BE2C (cell line): ENCODE data around the gene SPIRE2.

ENCODE experiments used
- DNase-seq: peaks from one replicate; pipeline ENCODE4 v3.0.0-alpha.2; 2020
- H3K27me3 ChIP-seq: fragments of 250-450 bp; sonication (Bioruptor Pico); 2 replicates; pipeline ENCODE4 v1.5.1; 2020; ENCODE audit warnings: mild to moderate bottlenecking
- H3K36me3 ChIP-seq: fragments of 250-450 bp; sonication (Bioruptor Pico); 2 replicates; pipeline ENCODE4 v1.5.1; 2020; ENCODE audit warnings: mild to moderate bottlenecking
- H3K4me1 ChIP-seq: fragments of 250-450 bp; sonication (Bioruptor Pico); 2 replicates; pipeline ENCODE4 v1.5.1; 2020
- H3K4me3 ChIP-seq: 2 replicates; pipeline ENCODE4 v1.5.1; 2011; ENCODE audit warnings: low read depth, low read length
- H3K9me3 ChIP-seq: fragments of 250-450 bp; sonication (Bioruptor Pico); 2 replicates; pipeline ENCODE4 v1.5.1; 2020
- TF ChIP-seq, protein P1 (sequence below): IDR thresholded peaks from 2 replicates; pipeline ENCODE4 v1.5.1; 2012; ENCODE audit warnings: mild to moderate bottlenecking, low read depth, low read length

SPIRE2 gene

DNA sequence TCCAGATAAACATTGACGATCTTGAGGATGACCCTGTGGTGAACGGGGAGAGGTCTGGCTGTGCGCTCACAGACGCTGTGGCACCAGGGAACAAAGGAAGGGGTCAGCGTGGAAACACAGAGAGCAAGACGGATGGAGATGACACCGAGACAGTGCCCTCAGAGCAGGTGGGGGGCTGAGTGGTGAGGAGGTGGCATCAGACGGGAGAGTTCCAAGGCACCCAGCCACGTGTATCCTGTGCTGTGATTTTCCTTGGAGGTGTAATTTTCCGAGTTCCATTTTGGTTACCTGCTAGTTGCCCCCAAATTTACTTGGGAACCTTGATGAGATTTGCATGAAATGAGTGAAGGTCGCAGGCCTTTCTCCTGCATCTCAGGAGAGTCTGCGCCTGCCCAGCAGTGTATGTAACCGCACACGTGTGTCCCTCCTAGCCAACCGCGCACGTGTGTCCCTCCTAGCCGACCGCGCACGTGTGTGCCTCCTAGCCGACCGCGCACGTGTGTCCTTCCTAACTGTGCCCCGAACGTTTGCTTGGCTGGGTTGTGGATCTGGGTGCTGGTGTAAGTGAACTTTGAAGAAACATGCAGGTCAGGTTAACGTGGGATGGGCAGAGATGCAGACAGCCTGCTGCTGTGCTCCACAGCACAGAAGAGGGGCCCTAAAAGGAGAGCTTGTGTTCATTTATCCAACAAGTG lies 55.2 kb downstream of the SPIRE2 start:
- Histone ChIP-seq H3K27me3 (no peaks in the 10 kb centered on the region), H3K4me1 (no peaks in the 10 kb centered on the region), H3K4me3 (no peak overlapping the region), H3K36me3 (peaks cover 83% of the 10 kb centered on the region), H3K9me3 (no peaks in the 10 kb centered on the region)
- no peak for DNase-seq
- TF ChIP-seq, protein P1, sequence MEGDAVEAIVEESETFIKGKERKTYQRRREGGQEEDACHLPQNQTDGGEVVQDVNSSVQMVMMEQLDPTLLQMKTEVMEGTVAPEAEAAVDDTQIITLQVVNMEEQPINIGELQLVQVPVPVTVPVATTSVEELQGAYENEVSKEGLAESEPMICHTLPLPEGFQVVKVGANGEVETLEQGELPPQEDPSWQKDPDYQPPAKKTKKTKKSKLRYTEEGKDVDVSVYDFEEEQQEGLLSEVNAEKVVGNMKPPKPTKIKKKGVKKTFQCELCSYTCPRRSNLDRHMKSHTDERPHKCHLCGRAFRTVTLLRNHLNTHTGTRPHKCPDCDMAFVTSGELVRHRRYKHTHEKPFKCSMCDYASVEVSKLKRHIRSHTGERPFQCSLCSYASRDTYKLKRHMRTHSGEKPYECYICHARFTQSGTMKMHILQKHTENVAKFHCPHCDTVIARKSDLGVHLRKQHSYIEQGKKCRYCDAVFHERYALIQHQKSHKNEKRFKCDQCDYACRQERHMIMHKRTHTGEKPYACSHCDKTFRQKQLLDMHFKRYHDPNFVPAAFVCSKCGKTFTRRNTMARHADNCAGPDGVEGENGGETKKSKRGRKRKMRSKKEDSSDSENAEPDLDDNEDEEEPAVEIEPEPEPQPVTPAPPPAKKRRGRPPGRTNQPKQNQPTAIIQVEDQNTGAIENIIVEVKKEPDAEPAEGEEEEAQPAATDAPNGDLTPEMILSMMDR = no peak

DNA sequence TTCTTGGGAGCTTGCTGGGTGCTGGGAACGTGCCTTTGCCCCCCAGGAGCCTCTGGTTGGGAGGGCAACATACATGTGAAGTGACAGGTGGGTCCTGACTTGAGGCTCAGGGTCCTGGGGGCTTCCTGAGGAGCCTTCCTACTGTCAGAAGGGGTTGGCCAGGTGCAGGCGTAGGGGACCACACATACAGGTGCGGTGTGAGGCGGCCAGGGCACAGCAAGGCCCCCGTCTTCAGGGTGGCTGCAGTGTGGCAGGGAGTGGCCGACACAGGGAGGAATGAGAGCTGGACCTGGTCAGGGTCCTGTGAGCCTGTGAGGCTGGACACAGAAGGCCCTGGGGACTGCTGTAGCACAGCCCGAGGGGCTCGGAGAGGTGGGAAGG lies 55.8 kb downstream of the SPIRE2 start:
- DNase-seq = no peak
- no peaks in the 10 kb centered on the region for H3K4me1 ChIP-seq
- H3K4me3 ChIP-seq = no peak overlapping the region
- no peaks in the 10 kb centered on the region for H3K9me3 ChIP-seq
- H3K27me3 ChIP-seq = no peaks in the 10 kb centered on the region
- H3K36me3 ChIP-seq = peaks cover 79% of the 10 kb centered on the region
- TF ChIP-seq, protein P1 = no peak

DNA sequence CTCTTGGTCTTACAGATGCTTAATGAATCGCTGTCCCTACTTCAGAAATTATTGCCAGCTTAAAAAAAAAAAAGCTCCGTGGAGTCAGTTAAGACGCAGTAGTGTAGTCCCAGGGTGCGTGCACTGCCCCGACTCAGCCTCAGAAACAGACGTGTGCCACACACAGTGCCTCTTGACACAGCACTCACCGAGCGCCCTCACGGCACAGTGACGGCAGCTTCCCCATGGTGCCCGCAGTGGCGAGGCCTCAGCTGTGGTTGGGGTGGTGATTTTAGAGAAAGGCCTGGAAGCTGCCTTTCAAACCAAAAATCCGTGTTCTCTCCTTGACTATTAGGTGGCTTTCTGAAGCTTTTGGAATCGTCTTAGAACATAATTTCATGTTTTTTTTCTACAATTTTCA lies 59.0 kb downstream of the SPIRE2 start:
- H3K27me3 ChIP-seq = no peaks in the 10 kb centered on the region
- H3K9me3 ChIP-seq = no peaks in the 10 kb centered on the region
- DNase-seq = no peak
- TF ChIP-seq, protein P1 = no peak
- H3K4me3 ChIP-seq = no peak overlapping the region
- no peaks in the 10 kb centered on the region for H3K4me1 ChIP-seq
- H3K36me3 ChIP-seq = peaks cover 84% of the 10 kb centered on the region

DNA sequence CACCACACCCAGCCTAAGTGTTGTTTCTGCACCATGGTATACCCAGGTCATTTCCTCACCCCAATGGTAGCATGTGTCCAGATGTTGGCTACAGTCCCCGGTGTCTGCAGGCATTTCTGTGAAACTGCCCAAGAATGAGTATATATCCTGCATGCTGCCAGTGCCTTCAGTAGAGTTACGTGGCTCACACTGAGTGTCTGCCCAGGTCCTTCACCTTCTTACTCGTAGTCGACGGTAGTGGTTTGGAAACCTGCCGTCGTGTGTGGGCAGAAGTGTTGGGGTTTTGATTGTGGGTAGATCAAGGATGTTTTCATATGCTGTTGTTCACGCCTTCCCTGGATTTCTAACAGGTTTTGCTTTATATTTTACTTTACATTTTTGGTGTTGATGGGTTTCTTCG lies 61.9 kb downstream of the SPIRE2 start:
- H3K27me3 ChIP-seq = no peaks in the 10 kb centered on the region
- DNase-seq = no peak
- H3K9me3 ChIP-seq = no peaks in the 10 kb centered on the region
- TF ChIP-seq, protein P1 = no peak
- H3K36me3 ChIP-seq = peaks cover 84% of the 10 kb centered on the region
- no peak overlapping the region for H3K4me3 ChIP-seq
- H3K4me1 ChIP-seq = no peaks in the 10 kb centered on the region

DNA sequence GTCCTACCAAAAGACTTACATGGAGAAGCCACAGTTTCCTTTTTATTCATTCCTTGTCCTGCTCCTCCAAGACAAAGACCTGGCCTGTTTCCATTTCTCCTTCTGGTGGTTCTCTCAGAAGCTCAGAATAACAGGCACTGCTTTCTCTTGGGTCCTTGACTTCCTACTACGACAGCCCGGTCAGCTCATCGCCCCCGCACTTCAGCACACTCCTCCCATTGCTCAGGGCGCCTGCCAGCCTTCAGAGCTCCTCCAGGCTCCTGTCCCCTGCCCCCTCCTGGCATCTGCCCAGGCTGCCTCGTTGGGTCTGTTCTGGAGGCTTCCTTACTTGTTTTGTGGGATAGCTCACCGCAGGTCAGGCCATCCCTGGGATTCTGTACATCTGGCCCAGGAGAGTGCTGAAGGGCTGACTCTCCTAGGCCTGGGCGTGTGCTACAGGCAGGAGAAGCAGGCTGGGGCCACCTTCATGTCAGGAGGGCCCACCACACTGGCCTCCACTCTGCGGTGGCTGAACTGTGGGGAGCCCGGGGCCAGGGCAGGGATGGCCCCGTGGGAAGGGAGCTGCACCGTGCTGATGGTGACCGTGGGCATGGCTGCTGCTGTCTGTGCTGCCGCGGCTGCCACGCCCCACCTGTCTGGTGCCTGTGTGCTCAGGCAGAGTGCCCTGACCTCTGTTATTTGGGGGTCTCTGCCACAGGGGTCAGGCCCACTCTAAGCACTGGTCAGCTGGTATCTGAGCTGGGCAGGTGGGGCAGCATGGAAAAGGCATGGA lies 62.8 kb downstream of the SPIRE2 start:
- H3K36me3 ChIP-seq = peaks cover 84% of the 10 kb centered on the region
- H3K4me3 ChIP-seq = no peak overlapping the region
- no peaks in the 10 kb centered on the region for H3K9me3 ChIP-seq
- TF ChIP-seq, protein P1 = no peak
- no peak for DNase-seq
- H3K27me3 ChIP-seq = no peaks in the 10 kb centered on the region
- H3K4me1 ChIP-seq = no peaks in the 10 kb centered on the region

DNA sequence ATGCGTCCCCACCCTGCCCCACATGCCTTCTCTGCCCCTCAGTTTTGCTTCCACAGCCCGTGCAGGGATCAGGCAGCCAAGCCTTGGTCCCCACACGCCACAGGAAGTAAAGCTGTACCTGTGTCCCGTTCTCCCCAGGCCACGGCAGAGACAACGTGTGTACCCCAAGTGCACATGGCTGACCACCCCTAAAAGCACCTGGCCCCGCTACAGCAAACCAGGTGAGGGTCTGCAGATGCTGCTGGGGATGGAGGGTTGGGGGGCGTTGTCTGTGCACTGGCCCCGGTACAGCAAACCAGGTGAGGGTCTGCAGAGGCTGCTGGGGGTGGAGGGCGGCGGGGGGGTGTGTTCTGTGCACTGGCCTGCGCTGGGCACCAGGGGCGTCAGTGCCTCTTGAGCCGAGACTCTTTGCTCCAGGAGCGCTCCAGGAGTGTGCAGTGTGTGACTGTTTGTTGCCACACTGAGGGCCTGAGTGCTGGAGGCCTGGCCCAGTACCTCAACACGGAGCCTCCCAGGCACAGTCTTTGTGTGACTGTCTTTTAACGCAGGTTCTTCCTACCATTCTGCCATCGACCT lies 63.9 kb downstream of the SPIRE2 start:
- TF ChIP-seq, protein P1 = no peak
- DNase-seq = no peak
- no peaks in the 10 kb centered on the region for H3K27me3 ChIP-seq
- no peak overlapping the region for H3K4me3 ChIP-seq
- no peaks in the 10 kb centered on the region for H3K9me3 ChIP-seq
- peaks cover 82% of the 10 kb centered on the region for H3K36me3 ChIP-seq
- no peaks in the 10 kb centered on the region for H3K4me1 ChIP-seq
